DND-41 (cell line): ENCODE results near the gene SEMA5B.
A peak's percentile ranks its signal among the peaks of the same experiment; 100 is the strongest.

Experiments used
- ATAC-seq: fragments of 200-7000 bp; cut with Tn5 transposase; 3 replicates; pipeline ENCODE4 v1.9.1; 2021; ENCODE audit warnings: low read depth; ENCODE audit not compliant: insufficient read depth
- DNase-seq: peaks from one replicate; pipeline ENCODE4 v3.0.0-alpha.2; 2020
- H2AFZ ChIP-seq: 2 replicates; pipeline ENCODE4 v1.6.0; 2012; ENCODE audit warnings: low read depth, low read length
- H3K27ac ChIP-seq: 2 replicates; pipeline ENCODE4 v1.5.1; 2012; ENCODE audit warnings: low read length, inconsistent platforms
- H3K27me3 ChIP-seq: fragments of 200-600 bp; sonication (generic); 2 replicates; pipeline ENCODE4 v1.6.0; 2012; ENCODE audit warnings: low read length, mild to moderate bottlenecking, inconsistent platforms; ENCODE audit not compliant: insufficient read depth, poor library complexity
- H3K36me3 ChIP-seq: 2 replicates; pipeline ENCODE4 v1.5.1; 2012; ENCODE audit warnings: low read length, inconsistent platforms; ENCODE audit not compliant: insufficient read depth
- H3K4me1 ChIP-seq: 2 replicates; pipeline ENCODE4 v1.5.1; 2012; ENCODE audit warnings: mild to moderate bottlenecking, low read length; ENCODE audit not compliant: insufficient read depth
- H3K4me2 ChIP-seq: 2 replicates; pipeline ENCODE4 v1.6.0; 2012; ENCODE audit warnings: mild to moderate bottlenecking, moderate library complexity, low read length, inconsistent platforms; ENCODE audit not compliant: insufficient read depth
- H3K4me3 ChIP-seq, 2 experiments: fragments of 200-600 bp in 1 of 2; shearing (Covaris generic) in 1 of 2; 2 replicates each; pipeline ENCODE4 v1.5.1; 2012 to 2016; ENCODE audit warnings: inconsistent platforms in 2 of 2, low read length in 2 of 2, mild to moderate bottlenecking in 2 of 2, low read depth in 1 of 2, moderate library complexity in 1 of 2
- H3K79me2 ChIP-seq: 2 replicates; pipeline ENCODE4 v1.6.0; 2012; ENCODE audit warnings: low read length, inconsistent platforms; ENCODE audit not compliant: insufficient read depth
- H3K9ac ChIP-seq: 2 replicates; pipeline ENCODE4 v1.6.0; 2012; ENCODE audit warnings: low read depth, mild to moderate bottlenecking, inconsistent platforms, low read length, moderate library complexity
- H3K9me3 ChIP-seq: 2 replicates; pipeline ENCODE4 v1.5.1; 2012; ENCODE audit warnings: low read length, moderate library complexity, mild to moderate bottlenecking, inconsistent platforms; ENCODE audit not compliant: insufficient read depth, severe bottlenecking
- H4K20me1 ChIP-seq: 2 replicates; pipeline ENCODE4 v1.6.0; 2012; ENCODE audit warnings: low read length; ENCODE audit not compliant: insufficient read depth
- EZH2 ChIP-seq: IDR thresholded peaks from 3 replicates; pipeline ENCODE4 v1.6.1; 2012; ENCODE audit warnings: borderline replicate concordance, low read depth, mild to moderate bottlenecking, moderate library complexity, low read length, inconsistent platforms; ENCODE audit not compliant: severe bottlenecking
- TF ChIP-seq, protein P1 (sequence below): IDR thresholded peaks from 2 replicates; pipeline ENCODE4 v1.5.1; 2012; ENCODE audit warnings: borderline replicate concordance, low read length, moderate library complexity, mild to moderate bottlenecking; ENCODE audit not compliant: poor library complexity, severe bottlenecking; ENCODE audit errors: extremely low read depth

Gene SEMA5B

DNA sequence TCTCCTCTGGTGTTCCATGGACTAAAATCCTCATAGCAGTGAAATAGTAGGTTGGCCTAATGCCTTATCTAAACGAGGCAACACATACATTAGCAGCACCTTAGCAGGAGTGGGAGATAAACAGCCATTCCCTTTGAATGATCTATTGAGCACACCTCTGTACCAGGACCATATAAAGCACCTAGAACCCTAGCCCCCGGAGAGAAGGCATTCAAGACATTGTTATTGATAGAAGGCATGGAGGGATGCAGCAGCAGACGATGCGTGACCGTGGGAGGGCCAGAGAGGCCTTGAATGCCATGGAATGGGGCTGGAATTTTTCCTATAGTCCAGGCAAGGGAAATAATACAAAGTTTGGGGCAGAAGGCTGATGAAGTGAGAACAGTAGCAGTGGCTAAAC lies 6.6 kb upstream of the SEMA5B start:
- peaks cover 58% of the 10 kb centered on the region for H3K27me3 ChIP-seq
- no peak overlapping the region for H3K4me3 ChIP-seq
- no peaks in the 10 kb centered on the region for H3K4me1 ChIP-seq
- H3K4me2 ChIP-seq, result no peak overlapping the region
- no peaks in the 10 kb centered on the region for H4K20me1 ChIP-seq
- TF ChIP-seq EZH2, result no peak
- TF ChIP-seq, protein P1, sequence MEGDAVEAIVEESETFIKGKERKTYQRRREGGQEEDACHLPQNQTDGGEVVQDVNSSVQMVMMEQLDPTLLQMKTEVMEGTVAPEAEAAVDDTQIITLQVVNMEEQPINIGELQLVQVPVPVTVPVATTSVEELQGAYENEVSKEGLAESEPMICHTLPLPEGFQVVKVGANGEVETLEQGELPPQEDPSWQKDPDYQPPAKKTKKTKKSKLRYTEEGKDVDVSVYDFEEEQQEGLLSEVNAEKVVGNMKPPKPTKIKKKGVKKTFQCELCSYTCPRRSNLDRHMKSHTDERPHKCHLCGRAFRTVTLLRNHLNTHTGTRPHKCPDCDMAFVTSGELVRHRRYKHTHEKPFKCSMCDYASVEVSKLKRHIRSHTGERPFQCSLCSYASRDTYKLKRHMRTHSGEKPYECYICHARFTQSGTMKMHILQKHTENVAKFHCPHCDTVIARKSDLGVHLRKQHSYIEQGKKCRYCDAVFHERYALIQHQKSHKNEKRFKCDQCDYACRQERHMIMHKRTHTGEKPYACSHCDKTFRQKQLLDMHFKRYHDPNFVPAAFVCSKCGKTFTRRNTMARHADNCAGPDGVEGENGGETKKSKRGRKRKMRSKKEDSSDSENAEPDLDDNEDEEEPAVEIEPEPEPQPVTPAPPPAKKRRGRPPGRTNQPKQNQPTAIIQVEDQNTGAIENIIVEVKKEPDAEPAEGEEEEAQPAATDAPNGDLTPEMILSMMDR, result no peak
- H3K36me3 ChIP-seq, result no peaks in the 10 kb centered on the region
- H3K9ac ChIP-seq, result no peak overlapping the region
- no peaks in the 10 kb centered on the region for H3K9me3 ChIP-seq
- no peaks in the 10 kb centered on the region for H3K79me2 ChIP-seq
- DNase-seq (no peak), ATAC-seq (no peak)
- no peak overlapping the region for H3K27ac ChIP-seq
- no peak overlapping the region for H2AFZ ChIP-seq

DNA sequence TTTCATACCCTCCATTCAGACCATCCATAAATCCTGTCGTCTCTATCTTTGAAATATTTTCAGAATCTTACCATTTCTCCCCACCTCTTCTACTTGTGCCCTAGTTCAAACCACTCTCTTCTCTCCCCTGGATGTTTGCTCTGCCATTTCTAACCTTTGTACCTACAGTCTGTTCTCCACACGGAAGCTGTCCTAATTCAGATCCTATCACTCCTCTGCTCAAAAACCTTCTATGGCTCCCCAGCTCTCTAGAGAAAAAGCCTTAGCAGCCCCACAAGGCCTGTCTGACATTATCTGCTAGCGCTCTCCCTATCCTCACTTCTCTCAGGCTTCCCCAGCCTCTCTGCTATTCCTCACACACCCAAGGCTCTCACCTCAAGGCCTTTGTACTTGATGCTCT lies 4.5 kb upstream of the SEMA5B start:
- TF ChIP-seq EZH2, result no peak
- TF ChIP-seq, protein P1, result no peak
- no peaks in the 10 kb centered on the region for H3K79me2 ChIP-seq
- H3K4me1 ChIP-seq, result peaks cover 9% of the 10 kb centered on the region
- H3K27ac ChIP-seq, result no peak overlapping the region
- H3K4me2 ChIP-seq, result no peak overlapping the region
- no peak overlapping the region for H3K9ac ChIP-seq
- DNase-seq (no peak), ATAC-seq (no peak)
- H4K20me1 ChIP-seq, result no peaks in the 10 kb centered on the region
- no peak overlapping the region for H2AFZ ChIP-seq
- peaks cover 65% of the 10 kb centered on the region for H3K27me3 ChIP-seq
- H3K36me3 ChIP-seq, result no peaks in the 10 kb centered on the region
- no peaks in the 10 kb centered on the region for H3K9me3 ChIP-seq
- H3K4me3 ChIP-seq, result no peak overlapping the region

GRCh38 chr3:123031051-123031450 lies 3.5 kb upstream of the SEMA5B start:
- no peak overlapping the region for H3K4me3 ChIP-seq
- no peaks in the 10 kb centered on the region for H3K79me2 ChIP-seq
- no peaks in the 10 kb centered on the region for H3K9me3 ChIP-seq
- DNase-seq (no peak), ATAC-seq (no peak)
- no peak overlapping the region for H3K9ac ChIP-seq
- peaks cover 69% of the 10 kb centered on the region for H3K27me3 ChIP-seq
- no peak overlapping the region for H2AFZ ChIP-seq
- no peak overlapping the region for H3K4me2 ChIP-seq
- H4K20me1 ChIP-seq, result no peaks in the 10 kb centered on the region
- TF ChIP-seq, protein P1, result no peak
- no peak for TF ChIP-seq EZH2
- no peaks in the 10 kb centered on the region for H3K36me3 ChIP-seq
- peaks cover 9% of the 10 kb centered on the region for H3K4me1 ChIP-seq
- H3K27ac ChIP-seq, result no peak overlapping the region

GRCh38 chr3:123028233-123028828 lies 768 bp upstream of the SEMA5B start:
- no peaks in the 10 kb centered on the region for H4K20me1 ChIP-seq
- H3K79me2 ChIP-seq, result no peaks in the 10 kb centered on the region
- no peaks in the 10 kb centered on the region for H3K36me3 ChIP-seq
- H3K27ac ChIP-seq, result no peak overlapping the region
- peak overlapping the region; percentile 48 for H3K4me2 ChIP-seq
- no peak overlapping the region for H3K4me3 ChIP-seq
- DNase-seq (peak; percentile 21), ATAC-seq (peak; percentile 52)
- no peaks in the 10 kb centered on the region for H3K9me3 ChIP-seq
- H3K9ac ChIP-seq, result no peak overlapping the region
- no peak overlapping the region for H2AFZ ChIP-seq
- H3K27me3 ChIP-seq, result peaks cover 86% of the 10 kb centered on the region
- TF ChIP-seq EZH2, result peak; percentile 64
- TF ChIP-seq, protein P1, result peak; percentile 46
- H3K4me1 ChIP-seq, result peaks cover 9% of the 10 kb centered on the region
